HFF-Myc (cell line): Measurements from ENCODE around the gene POLN.
"Not testable (repeated sequence)": the region's sequence is repeated elsewhere in the genome, so short reads cannot be mapped to it uniquely, and the experiment has no call there.

ENCODE experiments used
- DNase-seq: peaks from one replicate; pipeline ENCODE4 v3.0.0-alpha.2; 2011; ENCODE audit warnings: low read depth; ENCODE audit errors: extremely low read depth
- H3K4me3 ChIP-seq: replicated peaks from 2 replicates; pipeline ENCODE4 v1.5.1; 2011; ENCODE audit warnings: low read depth, mild to moderate bottlenecking, control low read depth, low read length
- TF ChIP-seq, protein P1 (sequence below): IDR thresholded peaks from 2 replicates; pipeline ENCODE4 v1.5.1; 2012; ENCODE audit warnings: mild to moderate bottlenecking, low read depth, low read length, control low read depth; ENCODE audit errors: missing control alignments

The POLN gene

DNA sequence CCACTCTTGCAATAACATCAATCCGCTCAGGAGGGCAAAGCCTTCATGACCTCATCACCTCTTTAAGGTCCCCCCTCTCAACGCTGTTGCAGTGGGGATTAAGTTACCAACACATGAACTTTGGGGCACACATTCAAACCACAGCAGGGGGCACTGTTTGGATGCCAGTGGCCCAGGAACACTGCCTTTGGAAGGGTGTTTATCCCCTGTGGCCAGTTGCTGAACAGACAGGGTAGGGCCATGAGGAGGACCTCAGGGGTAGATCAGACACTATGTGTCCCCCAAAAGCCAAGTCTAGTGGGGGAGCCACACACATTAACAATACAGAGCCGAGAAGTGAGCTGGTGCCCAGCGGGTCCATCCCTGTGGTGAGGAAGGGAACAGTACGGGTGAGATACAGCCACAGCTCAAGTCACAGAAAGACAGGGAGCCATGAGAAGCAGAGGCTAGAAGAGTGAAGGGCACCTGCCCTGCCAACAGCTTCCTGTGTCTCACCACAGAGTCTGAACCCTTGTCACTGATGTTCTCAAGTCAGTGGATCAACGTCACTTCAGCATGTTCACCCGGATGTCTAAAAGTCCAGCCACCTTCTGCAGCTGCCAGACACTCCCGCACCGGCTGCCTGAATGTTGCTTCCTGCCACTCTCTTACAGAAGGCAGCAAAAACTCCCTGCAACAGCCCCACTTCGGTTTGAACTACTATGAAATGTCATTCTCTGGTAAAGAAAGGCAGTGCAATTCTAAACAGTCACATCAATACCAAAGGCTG is 39.8 kb upstream of the POLN start:
- DNase-seq: no peak
- TF ChIP-seq, protein P1, sequence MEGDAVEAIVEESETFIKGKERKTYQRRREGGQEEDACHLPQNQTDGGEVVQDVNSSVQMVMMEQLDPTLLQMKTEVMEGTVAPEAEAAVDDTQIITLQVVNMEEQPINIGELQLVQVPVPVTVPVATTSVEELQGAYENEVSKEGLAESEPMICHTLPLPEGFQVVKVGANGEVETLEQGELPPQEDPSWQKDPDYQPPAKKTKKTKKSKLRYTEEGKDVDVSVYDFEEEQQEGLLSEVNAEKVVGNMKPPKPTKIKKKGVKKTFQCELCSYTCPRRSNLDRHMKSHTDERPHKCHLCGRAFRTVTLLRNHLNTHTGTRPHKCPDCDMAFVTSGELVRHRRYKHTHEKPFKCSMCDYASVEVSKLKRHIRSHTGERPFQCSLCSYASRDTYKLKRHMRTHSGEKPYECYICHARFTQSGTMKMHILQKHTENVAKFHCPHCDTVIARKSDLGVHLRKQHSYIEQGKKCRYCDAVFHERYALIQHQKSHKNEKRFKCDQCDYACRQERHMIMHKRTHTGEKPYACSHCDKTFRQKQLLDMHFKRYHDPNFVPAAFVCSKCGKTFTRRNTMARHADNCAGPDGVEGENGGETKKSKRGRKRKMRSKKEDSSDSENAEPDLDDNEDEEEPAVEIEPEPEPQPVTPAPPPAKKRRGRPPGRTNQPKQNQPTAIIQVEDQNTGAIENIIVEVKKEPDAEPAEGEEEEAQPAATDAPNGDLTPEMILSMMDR: peak; percentile 10
- H3K4me3 ChIP-seq: no peak overlapping the region

DNA sequence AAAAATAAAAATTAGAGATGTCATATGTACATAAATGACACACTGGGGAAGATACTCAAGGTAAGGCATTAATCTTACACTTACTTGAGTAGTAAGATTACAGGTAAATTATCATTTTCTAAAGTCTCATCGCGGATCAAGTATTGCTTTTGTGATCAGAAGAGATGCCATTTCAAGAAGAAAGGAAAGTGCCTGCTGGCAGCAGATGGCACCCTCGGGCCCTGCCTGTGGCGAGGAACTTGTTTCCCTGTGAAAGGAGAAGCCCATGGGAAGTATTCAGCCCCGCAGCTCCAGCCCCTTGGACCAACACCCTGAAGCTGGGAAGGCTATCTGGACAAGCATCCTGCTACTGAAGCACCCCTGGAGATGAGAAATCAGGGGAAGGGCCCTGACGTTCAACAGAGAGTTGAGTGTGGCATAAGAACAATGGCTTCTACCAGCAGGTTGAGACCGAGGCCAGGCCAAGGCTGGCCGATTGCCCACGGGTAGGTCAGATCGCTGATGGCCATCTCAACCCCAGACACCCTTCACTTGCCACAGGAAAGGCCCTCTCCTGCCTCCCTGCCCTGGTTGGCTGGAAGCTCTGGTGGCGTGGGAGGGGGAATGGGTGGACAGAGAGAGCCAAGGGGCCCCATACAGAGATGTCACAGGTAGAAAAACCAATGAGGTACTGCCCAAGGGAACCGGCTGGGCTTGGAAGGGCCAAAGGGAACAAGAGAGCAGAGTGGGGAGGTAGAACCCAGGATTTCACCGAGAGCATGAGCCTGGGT is 38.8 kb upstream of the POLN start:
- no peak for DNase-seq
- H3K4me3 ChIP-seq: no peak overlapping the region
- TF ChIP-seq, protein P1: peak; percentile 7

DNA sequence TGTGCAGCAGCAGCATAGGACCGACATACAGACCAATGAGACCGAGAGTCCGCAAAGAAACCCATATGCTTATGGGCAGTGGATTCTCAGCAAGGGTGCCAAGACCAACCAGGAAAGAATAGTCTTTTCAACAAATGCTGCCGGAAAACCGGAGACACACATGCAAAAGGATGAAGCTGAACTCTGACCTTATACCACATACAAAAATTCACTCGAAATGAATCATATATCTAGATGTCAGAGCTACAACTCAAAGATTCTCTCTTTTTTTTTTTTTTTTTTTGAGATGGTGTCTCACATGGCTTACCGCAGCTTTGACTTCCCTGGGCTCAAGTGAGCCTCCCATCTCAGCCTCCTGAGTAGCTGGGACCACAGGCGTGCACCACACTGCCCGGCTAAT is 36.0 kb upstream of the POLN start:
- H3K4me3 ChIP-seq: no peak overlapping the region
- TF ChIP-seq, protein P1: no peak
- DNase-seq: no peak

DNA sequence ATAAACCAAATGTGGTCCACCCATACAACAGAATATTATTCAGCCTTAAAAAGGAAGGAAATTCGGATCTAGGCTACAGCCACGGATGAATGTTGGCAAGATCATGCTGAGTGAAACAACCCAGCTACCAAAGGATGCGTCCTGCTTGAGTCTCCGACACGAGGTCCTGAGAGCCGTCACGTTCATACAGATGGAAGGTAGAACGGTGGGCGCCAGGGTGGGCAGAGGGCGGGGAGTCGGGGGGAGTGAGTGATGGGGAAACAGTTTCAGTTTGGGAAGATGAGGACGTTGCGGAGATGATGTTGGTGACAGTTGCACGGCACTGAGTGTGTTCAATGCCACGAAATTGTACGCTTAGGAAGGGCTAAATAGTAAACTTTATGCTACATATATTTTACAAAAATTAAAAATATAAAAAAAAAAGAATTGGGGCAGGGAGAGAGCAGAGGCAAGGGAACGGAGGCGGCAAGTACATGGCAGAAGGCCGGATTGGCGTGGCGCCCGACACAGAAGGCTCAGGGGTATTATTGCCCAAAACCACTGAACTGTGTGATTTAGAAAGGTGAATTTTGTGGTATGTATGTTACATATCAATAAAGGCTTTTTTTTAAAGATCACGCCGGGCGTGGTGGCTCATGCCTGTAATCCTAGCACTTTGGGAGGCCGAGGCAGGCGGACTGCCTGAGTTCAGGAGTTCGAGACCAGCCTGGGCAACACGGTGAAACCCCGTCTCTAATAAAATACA is 34.8 kb upstream of the POLN start:
- no peak overlapping the region for H3K4me3 ChIP-seq
- TF ChIP-seq, protein P1: no peak
- DNase-seq: no peak

DNA sequence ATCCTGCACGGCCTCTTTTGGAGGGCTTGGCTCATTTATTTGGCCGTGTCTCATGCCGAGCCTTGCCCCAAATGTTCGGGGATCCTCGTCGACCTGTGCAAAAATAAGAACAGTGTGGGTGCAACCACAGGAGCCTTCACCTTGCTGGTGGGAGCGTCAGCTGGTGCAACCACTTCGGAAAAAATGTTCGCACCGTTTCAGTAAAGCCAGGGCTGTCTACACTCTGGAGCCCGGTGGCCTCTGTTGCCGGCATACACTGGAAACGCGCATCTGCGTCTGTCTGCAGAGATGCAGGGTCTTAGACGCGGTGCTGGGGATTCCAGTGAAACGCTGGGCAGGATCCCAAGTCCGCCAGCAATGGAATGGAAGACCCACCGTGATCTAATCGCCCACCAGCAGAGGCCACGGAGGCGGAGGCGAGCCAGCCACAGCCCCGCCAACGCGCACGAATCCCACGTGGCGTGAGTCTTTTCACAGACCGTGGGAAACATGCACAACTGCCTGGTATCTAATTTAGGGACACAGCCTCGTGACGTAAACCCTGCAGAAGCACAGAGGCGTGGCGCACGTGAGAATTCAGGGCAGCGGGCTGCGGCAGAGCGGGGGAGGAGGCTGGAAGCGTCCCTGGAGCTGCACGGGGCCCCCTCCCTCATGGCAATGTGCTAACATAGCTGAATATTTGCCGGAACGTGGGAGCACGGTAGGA is 33.8 kb upstream of the POLN start:
- no peak overlapping the region for H3K4me3 ChIP-seq
- TF ChIP-seq, protein P1: no peak
- DNase-seq: no peak

DNA sequence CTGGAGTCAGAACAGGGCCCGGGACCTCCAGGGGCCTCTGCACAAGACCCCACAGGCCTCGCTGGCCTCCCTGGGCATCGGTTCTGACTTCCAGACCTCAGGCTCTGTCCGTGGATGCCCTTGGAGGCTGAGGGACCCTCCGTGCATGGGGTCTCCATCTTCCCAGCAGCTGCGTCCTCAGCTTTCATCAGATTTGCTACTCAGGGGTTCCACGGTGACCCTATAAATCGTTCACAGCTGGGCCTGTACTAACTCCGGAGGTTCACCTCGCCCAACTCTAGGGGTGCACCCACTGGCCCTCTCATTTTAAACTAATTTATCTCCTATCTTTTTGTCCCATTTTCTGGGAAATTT is 33.1 kb upstream of the POLN start:
- not testable (repeated sequence) for DNase-seq

More for the DNA sequence above, 33.1 kb upstream of the POLN start:
- not testable (repeated sequence) for H3K4me3 ChIP-seq
